HepG2 (cell line): Measurements from ENCODE around the gene TPST1. TPM values are rescaled to one million over a fixed set of nuclear protein-coding genes. Genes with fewer than 3 reads are reported as not detected.
A peak's percentile ranks its signal among the peaks of the same experiment; 100 is the strongest.
"Not testable (repeated sequence)": the region's sequence is repeated elsewhere in the genome, so short reads cannot be mapped to it uniquely, and the experiment has no call there.

ENCODE experiments used
- ATAC-seq: fragments of 200-7000 bp; cut with Tn5 transposase; 3 replicates; pipeline ENCODE4 v1.9.1; 2020; ENCODE audit warnings: mild to moderate bottlenecking, moderate library complexity
- BruUV-seq: library from RNA; stranded (reverse); fragments of 400-500 nt; replicated peaks from 2 replicates; lab custom pipeline; 2021; lab: Mats Ljungman, UMichigan
- CTCF ChIA-PET: fragments of 300-600 bp; formaldehyde crosslinking; extraction: SDS; loops from one replicate; lab custom pipeline; 2021; ENCODE audit warnings: low total read pairs, inconsistent platforms, low intra/inter-chr PET ratio; lab: Yijun Ruan, JAX
- POLR2A ChIA-PET: fragments of 350-600 bp; sonication (Branson Sonifier 250); formaldehyde crosslinking; loops from one replicate; lab custom pipeline; 2020; ENCODE audit warnings: antibody characterized with exemption, inconsistent platforms; lab: Yijun Ruan, JAX
- DNase-seq: peaks from one replicate; pipeline ENCODE4 v3.0.0-alpha.2; 2015; ENCODE audit warnings: low spot score
- FAIRE-seq: peaks from 3 replicates; lab custom pipeline; 2011; peaks lifted over from hg19 to GRCh38; lab: Jason Lieb, UNC
- H2AFZ ChIP-seq: one replicate; pipeline ENCODE4 v1.6.1; 2011; ENCODE audit warnings: low read length, inconsistent platforms
- H3K27ac ChIP-seq: fragments of 300-600 bp; 3 replicates; pipeline ENCODE4 v1.8.0; 2011; ENCODE audit warnings: mixed run types, mild to moderate bottlenecking, mixed read lengths, low read length, inconsistent platforms; ENCODE audit not compliant: insufficient read depth; ENCODE audit errors: extremely low read length
- H3K27me3 ChIP-seq, 2 experiments: fragments of 200-600 bp in 1 of 2; 2 replicates in 1 of 2; 3 replicates in 1 of 2; pipeline versions ENCODE4 v1.6.0 to v1.8.0; 2011; ENCODE audit warnings: low read length in 2 of 2, mild to moderate bottlenecking in 2 of 2, moderate library complexity in 2 of 2, inconsistent platforms in 1 of 2; ENCODE audit not compliant: insufficient read depth in 2 of 2, control insufficient read depth in 1 of 2
- H3K36me3 ChIP-seq, 2 experiments: fragments of 200-600 bp in 1 of 2; replicated peaks in 1 of 2; 2 replicates in 1 of 2; 3 replicates in 1 of 2; pipeline versions ENCODE4 v1.5.1 to v1.8.0; 2011; ENCODE audit warnings: low read length in 2 of 2, inconsistent platforms in 1 of 2; ENCODE audit not compliant: insufficient read depth in 2 of 2, control insufficient read depth in 1 of 2
- H3K4me1 ChIP-seq: 2 replicates; pipeline ENCODE4 v1.5.1; 2012; ENCODE audit warnings: low read length, inconsistent platforms; ENCODE audit not compliant: insufficient read depth
- H3K4me2 ChIP-seq: 2 replicates; pipeline ENCODE4 v1.6.0; 2011; ENCODE audit warnings: low read depth, low read length, inconsistent platforms
- H3K4me3 ChIP-seq, 3 experiments: fragments of 200-600 bp in 1 of 3; sonication (generic), shearing (Covaris generic) in 1 of 3; replicated peaks in 1 of 3; 2 replicates each; pipeline ENCODE4 v1.5.1; 2011 to 2016; ENCODE audit warnings: low read length in 3 of 3, inconsistent platforms in 2 of 3, low read depth in 2 of 3, mild to moderate bottlenecking in 2 of 3, control low read depth in 1 of 3, mixed read lengths in 1 of 3; ENCODE audit not compliant: insufficient read depth in 1 of 3
- H3K79me2 ChIP-seq: one replicate; pipeline ENCODE4 v1.6.1; 2011; ENCODE audit warnings: low read length, inconsistent platforms; ENCODE audit not compliant: insufficient read depth
- H3K9ac ChIP-seq: 2 replicates; pipeline ENCODE4 v1.6.0; 2011; ENCODE audit warnings: mild to moderate bottlenecking, low read depth, low read length, inconsistent platforms; ENCODE audit not compliant: insufficient read depth
- H3K9me3 ChIP-seq: 2 replicates; pipeline ENCODE4 v1.5.1; 2012; ENCODE audit warnings: mild to moderate bottlenecking, low read length
- H4K20me1 ChIP-seq: 2 replicates; pipeline ENCODE4 v1.6.0; 2011; ENCODE audit warnings: inconsistent platforms, mild to moderate bottlenecking, low read length, moderate library complexity; ENCODE audit not compliant: insufficient read depth
- PPARG ChIP-seq: conservative IDR thresholded peaks from 2 replicates; pipeline ENCODE4 v1.6.1; 2016; ENCODE audit warnings: missing biosample characterization, missing genetic modification reagents
- RXRB ChIP-seq: IDR thresholded peaks from 2 replicates; pipeline ENCODE4 v1.6.1; 2016; ENCODE audit warnings: borderline replicate concordance, missing genetic modification reagents, missing compliant biosample characterization
- WGBS: methylation state at CpG from one replicate; pipeline ENCODE4 v1.1.6; 2017; ENCODE audit warnings: low lambda C conversion rate; 5-methylcytosine and 5-hydroxymethylcytosine counted together
- in situ Hi-C: cut with HindIII; loops from 2 replicates; pipeline ENCODE4 v1.10.0; 2017; ENCODE audit warnings: low pct_unique_long_range_greater_than_20kb; ENCODE audit not compliant: extremely low pct_ligation_motif_present
- intact Hi-C: fragments of 100-400 bp; cut with micrococcal nuclease; formaldehyde crosslinking; loops from one replicate; pipeline ENCODE4 v1.10.0; 2022; ENCODE audit not compliant: unreplicated experiment
- polyA plus RNA-seq, 8 experiments: library from polyadenylated mRNA; depleted of rRNA in 3 of 8; stranded (reverse) in 7 of 8; unstranded in 1 of 8; fragments of >200 nt; fragmentation: Illumina TruSeq in 4 of 8; extraction: Trizol in 4 of 8; gene quantifications; 2 replicates each; pipeline versions ENCODE4 v1.2.1 to v1.2.3, GENCODE V29; 2011 to 2016; ENCODE audit warnings: low read depth in 4 of 8, missing spikeins in 1 of 8, mixed read lengths in 1 of 8; ENCODE audit not compliant: insufficient read depth in 1 of 8
- total RNA-seq, 5 experiments: library from RNA; depleted of rRNA; stranded (reverse); fragments of >200 nt; fragmentation: Illumina TruSeq; extraction: Trizol; gene quantifications; 2 replicates each; pipeline ENCODE4 v1.2.3, GENCODE V29; 2016; ENCODE audit warnings: low read depth in 1 of 5
- TF ChIP-seq, protein P1 (sequence below): sonication (generic); formaldehyde crosslinking; IDR thresholded peaks from 2 replicates; pipeline ENCODE4 v1.4.0; 2020; ENCODE audit warnings: mild to moderate bottlenecking, missing genetic modification reagents

The TPST1 gene
- total and polyA plus RNA-seq, 2 of the 13 experiments (the other 11 are each of a cell fraction or from before 2014, with no cell fraction given): 24.3 to 34.1 TPM

GRCh38 chr7:66231326-66232216 lies 26.4 kb downstream of the TPST1 start:
- H3K4me1 ChIP-seq, ATAC-seq, CTCF ChIA-PET, FAIRE-seq, H3K4me2 ChIP-seq, H2AFZ ChIP-seq, POLR2A ChIA-PET, in situ Hi-C loops, H3K4me3 ChIP-seq, H3K36me3 ChIP-seq, intact Hi-C loops, H3K9me3 ChIP-seq, H3K27me3 ChIP-seq, DNase-seq, BruUV-seq, H3K27ac ChIP-seq, H3K9ac ChIP-seq, H4K20me1 ChIP-seq: not testable (repeated sequence)
- peaks cover 10% of the 10 kb centered on the region for H3K79me2 ChIP-seq
- WGBS: 96% methylated on average over 9 of the region's 24 CpGs

DNA sequence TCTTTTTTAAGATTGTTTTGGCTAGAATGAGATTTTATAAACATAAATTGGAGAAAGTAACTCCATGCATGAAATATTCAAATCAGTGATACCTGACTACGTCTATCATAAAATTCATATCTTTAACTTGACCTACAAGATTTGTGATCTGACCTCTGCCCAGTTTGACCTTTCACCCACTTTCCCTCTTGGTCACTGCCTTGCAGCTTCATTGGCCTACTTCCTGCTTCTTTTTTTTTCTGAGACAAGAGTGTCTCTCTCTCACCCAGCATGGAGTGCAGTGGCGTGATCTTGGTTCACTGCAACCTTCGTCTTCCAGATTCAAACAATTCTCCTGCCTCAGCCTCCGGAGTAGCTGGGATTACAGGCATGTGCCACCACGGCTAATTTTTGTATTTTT lies 28.5 kb downstream of the TPST1 start:
- H4K20me1 ChIP-seq: no peaks in the 10 kb centered on the region
- BruUV-seq: no TSS peak

More for the DNA sequence above, 28.5 kb downstream of the TPST1 start:
- POLR2A ChIA-PET: no interaction called here
- H3K4me1 ChIP-seq: peaks cover 29% of the 10 kb centered on the region
- no peaks in the 10 kb centered on the region for H3K9me3 ChIP-seq
- in situ Hi-C loops (no loop called here), intact Hi-C loops (no loop called here)
- no peak overlapping the region for H3K4me3 ChIP-seq
- no peak overlapping the region for H3K27ac ChIP-seq
- ATAC-seq (no peak), FAIRE-seq (no peak), DNase-seq (no peak)
- H2AFZ ChIP-seq: no peak overlapping the region
- 98% methylated on average over 5 of the region's 5 CpGs for WGBS
- no peaks in the 10 kb centered on the region; a peak in 1 of 5 replicates for H3K36me3 ChIP-seq
- H3K27me3 ChIP-seq: no peaks in the 10 kb centered on the region
- H3K9ac ChIP-seq: no peak overlapping the region
- TF ChIP-seq, protein P1, sequence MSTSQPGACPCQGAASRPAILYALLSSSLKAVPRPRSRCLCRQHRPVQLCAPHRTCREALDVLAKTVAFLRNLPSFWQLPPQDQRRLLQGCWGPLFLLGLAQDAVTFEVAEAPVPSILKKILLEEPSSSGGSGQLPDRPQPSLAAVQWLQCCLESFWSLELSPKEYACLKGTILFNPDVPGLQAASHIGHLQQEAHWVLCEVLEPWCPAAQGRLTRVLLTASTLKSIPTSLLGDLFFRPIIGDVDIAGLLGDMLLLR (CRISPR knock-in tag): no peak
- TF ChIP-seq RXRB (CRISPR knock-in tag) (peak; percentile 36; the same call in 1 of the 2 replicates), PPARG (CRISPR knock-in tag) (peak; percentile 55; the same call in 1 of the 2 replicates)
- no peak overlapping the region for H3K4me2 ChIP-seq
- peaks cover 12% of the 10 kb centered on the region for H3K79me2 ChIP-seq
- CTCF ChIA-PET: no interaction called here
